Measurements from ENCODE around the gene VAV2.

The VAV2 gene

GRCh38 chr9:134026981-134027380, 34.9 kb upstream of the VAV2 start:
- H3K79me1 ChIP-seq (ENCODE audit: low read depth, low read length) = peaks cover 4% of the 10 kb centered on the region
- no peaks in the 10 kb centered on the region for H3K9me3 ChIP-seq (replicated peaks in 1 of 2; ENCODE audit: control insufficient read depth in 2 of 2, insufficient read depth in 1 of 2, low read depth in 1 of 2, low read length in 2 of 2)
- H2BK12ac ChIP-seq (ENCODE audit: low read length) = no peak overlapping the region
- H3K18ac ChIP-seq (ENCODE audit: low read length) = no peak overlapping the region
- no peak for DNase-seq (ENCODE audit: low spot score)
- H2AFZ ChIP-seq (ENCODE audit: low read length) = no peak overlapping the region
- H3K23ac ChIP-seq (ENCODE audit: low read depth, low read length, poor library complexity) = no peak overlapping the region
- no peak overlapping the region for H2BK5ac ChIP-seq (ENCODE audit: low read length)
- H3K27me3 ChIP-seq (ENCODE audit: control insufficient read depth in 3 of 3, insufficient read depth in 3 of 3, low read depth in 1 of 3, low read length in 3 of 3) = no peaks in the 10 kb centered on the region
- H3K4me1 ChIP-seq (ENCODE audit: control insufficient read depth in 2 of 2, insufficient read depth in 1 of 2, low read depth in 1 of 2, low read length in 2 of 2) = peaks cover 9 to 12% of the 10 kb centered on the region in 2 donors
- H4K8ac ChIP-seq (ENCODE audit: low read depth, low read length) = no peak overlapping the region
- peak overlapping the region in 1 of 2 donors; percentile 88 for H3K4me3 ChIP-seq (ENCODE audit: low read length in 2 of 2)
- H3K14ac ChIP-seq (ENCODE audit: low read length) = no peak overlapping the region
- no peak overlapping the region for H2BK15ac ChIP-seq (ENCODE audit: low read length)
- H2BK120ac ChIP-seq (ENCODE audit: low read depth, low read length) = no peak overlapping the region
- no peak overlapping the region for H3K4ac ChIP-seq (ENCODE audit: low read length)
- H3K4me2 ChIP-seq (ENCODE audit: insufficient read depth, low read length, poor library complexity, severe bottlenecking) = no peak overlapping the region
- no peak overlapping the region for H2AK5ac ChIP-seq (ENCODE audit: low read depth, low read length)
- H4K91ac ChIP-seq (ENCODE audit: low read depth, low read length, poor library complexity) = no peak overlapping the region
- no peak overlapping the region for H3K27ac ChIP-seq (replicated peaks; ENCODE audit: low read length)
- no peak overlapping the region for H3K9ac ChIP-seq (ENCODE audit: low read depth, low read length, poor library complexity)
- no CpG with 5 or more reads among the region's 8 CpGs for WGBS, 2 donors (ENCODE audit: extremely low coverage in 2 of 2, insufficient read length in 2 of 2, insufficient replicate concordance in 1 of 2)
- H3K36me3 ChIP-seq (replicated peaks in 1 of 2; ENCODE audit: control insufficient read depth in 2 of 2, insufficient read depth in 2 of 2, low read length in 2 of 2) = peaks cover 26 to 56% of the 10 kb centered on the region in 2 donors

- peak overlapping the region in 1 of 2 donors; percentile 88 for H3K4me3 ChIP-seq (ENCODE audit: low read length in 2 of 2)
- peaks cover 9 to 12% of the 10 kb centered on the region in 2 donors for H3K4me1 ChIP-seq (ENCODE audit: control insufficient read depth in 2 of 2, insufficient read depth in 1 of 2, low read depth in 1 of 2, low read length in 2 of 2)
- H3K14ac ChIP-seq (ENCODE audit: low read length) = no peak overlapping the region
- no peak overlapping the region for H3K23ac ChIP-seq (ENCODE audit: low read depth, low read length, poor library complexity)
- H4K8ac ChIP-seq (ENCODE audit: low read depth, low read length) = no peak overlapping the region
- H2AK5ac ChIP-seq (ENCODE audit: low read depth, low read length) = peak overlapping the region; percentile 68
- H3K4ac ChIP-seq (ENCODE audit: low read length) = no peak overlapping the region
- peak overlapping the region; percentile 75 for H3K9ac ChIP-seq (ENCODE audit: low read depth, low read length, poor library complexity)
- WGBS, 2 donors (ENCODE audit: extremely low coverage in 2 of 2, insufficient read length in 2 of 2, insufficient replicate concordance in 1 of 2) = no CpG with 5 or more reads among the region's 18 CpGs
- no peak overlapping the region for H2BK15ac ChIP-seq (ENCODE audit: low read length)
- no peaks in the 10 kb centered on the region for H3K9me3 ChIP-seq (replicated peaks in 1 of 2; ENCODE audit: control insufficient read depth in 2 of 2, insufficient read depth in 1 of 2, low read depth in 1 of 2, low read length in 2 of 2)
- peak overlapping the region; percentile 59 for H3K4me2 ChIP-seq (ENCODE audit: insufficient read depth, low read length, poor library complexity, severe bottlenecking)
- H3K36me3 ChIP-seq (replicated peaks in 1 of 2; ENCODE audit: control insufficient read depth in 2 of 2, insufficient read depth in 2 of 2, low read length in 2 of 2) = peaks cover 23 to 52% of the 10 kb centered on the region in 2 donors
- H2BK12ac ChIP-seq (ENCODE audit: low read length) = no peak overlapping the region
- no peak overlapping the region for H2AFZ ChIP-seq (ENCODE audit: low read length)
- H2BK120ac ChIP-seq (ENCODE audit: low read depth, low read length) = no peak overlapping the region
- H3K18ac ChIP-seq (ENCODE audit: low read length) = no peak overlapping the region
- H3K27me3 ChIP-seq (ENCODE audit: control insufficient read depth in 3 of 3, insufficient read depth in 3 of 3, low read depth in 1 of 3, low read length in 3 of 3) = no peaks in the 10 kb centered on the region
- no peak overlapping the region for H3K27ac ChIP-seq (replicated peaks; ENCODE audit: low read length)
- no peak for DNase-seq (ENCODE audit: low spot score)
- H2BK5ac ChIP-seq (ENCODE audit: low read length) = no peak overlapping the region
- peaks cover 4% of the 10 kb centered on the region for H3K79me1 ChIP-seq (ENCODE audit: low read depth, low read length)
- H4K91ac ChIP-seq (ENCODE audit: low read depth, low read length, poor library complexity) = no peak overlapping the region
These were observed 34.5 kb upstream of the VAV2 start for GRCh38 chr9:134026581-134026980.

GRCh38 chr9:134025606-134026541, 33.8 kb upstream of the VAV2 start:
- peaks cover 9 to 12% of the 10 kb centered on the region in 2 donors for H3K4me1 ChIP-seq (ENCODE audit: control insufficient read depth in 2 of 2, insufficient read depth in 1 of 2, low read depth in 1 of 2, low read length in 2 of 2)
- H2AK5ac ChIP-seq (ENCODE audit: low read depth, low read length) = peak overlapping the region; percentile 68
- DNase-seq (ENCODE audit: low spot score) = peak; percentile 65
- peak overlapping the region; percentile 83 for H3K23ac ChIP-seq (ENCODE audit: low read depth, low read length, poor library complexity)
- H3K27ac ChIP-seq (replicated peaks; ENCODE audit: low read length) = peak overlapping the region; percentile 79
- no peak overlapping the region for H2BK120ac ChIP-seq (ENCODE audit: low read depth, low read length)
- peak overlapping the region; percentile 30 for H2BK12ac ChIP-seq (ENCODE audit: low read length)
- H3K4me3 ChIP-seq (ENCODE audit: low read length in 2 of 2) = peak overlapping the region; percentile 88 to 97
- H3K36me3 ChIP-seq (replicated peaks in 1 of 2; ENCODE audit: control insufficient read depth in 2 of 2, insufficient read depth in 2 of 2, low read length in 2 of 2) = peaks cover 19 to 45% of the 10 kb centered on the region in 2 donors
- H3K9me3 ChIP-seq (replicated peaks in 1 of 2; ENCODE audit: control insufficient read depth in 2 of 2, insufficient read depth in 1 of 2, low read depth in 1 of 2, low read length in 2 of 2) = no peaks in the 10 kb centered on the region
- no peak overlapping the region for H3K14ac ChIP-seq (ENCODE audit: low read length)
- H3K18ac ChIP-seq (ENCODE audit: low read length) = peak overlapping the region; percentile 93
- H3K27me3 ChIP-seq (ENCODE audit: control insufficient read depth in 3 of 3, insufficient read depth in 3 of 3, low read depth in 1 of 3, low read length in 3 of 3) = no peaks in the 10 kb centered on the region
- H2AFZ ChIP-seq (ENCODE audit: low read length) = peak overlapping the region; percentile 96
- no peak overlapping the region for H4K91ac ChIP-seq (ENCODE audit: low read depth, low read length, poor library complexity)
- peak overlapping the region; percentile 59 for H3K4me2 ChIP-seq (ENCODE audit: insufficient read depth, low read length, poor library complexity, severe bottlenecking)
- peak overlapping the region; percentile 10 for H2BK5ac ChIP-seq (ENCODE audit: low read length)
- H3K79me1 ChIP-seq (ENCODE audit: low read depth, low read length) = peaks cover 4% of the 10 kb centered on the region
- H4K8ac ChIP-seq (ENCODE audit: low read depth, low read length) = no peak overlapping the region
- H3K4ac ChIP-seq (ENCODE audit: low read length) = no peak overlapping the region
- peak overlapping the region; percentile 81 for H3K9ac ChIP-seq (ENCODE audit: low read depth, low read length, poor library complexity)
- no peak overlapping the region for H2BK15ac ChIP-seq (ENCODE audit: low read length)
- WGBS, 2 donors (ENCODE audit: extremely low coverage in 2 of 2, insufficient read length in 2 of 2, insufficient replicate concordance in 1 of 2) = no CpG with 5 or more reads among the region's 66 CpGs

Data from neuronal stem cell (in vitro differentiated cells).